Right atrium auricular region (tissue), 2 donors: Measurements from ENCODE around the gene MROH2A. TPM values are rescaled to one million over a fixed set of nuclear protein-coding genes. Genes with fewer than 3 reads are reported as not detected.

Experiments
- DNase-seq: peaks from one replicate; pipeline ENCODE4 v3.0.0-alpha.2; 2019; ENCODE audit warnings: low spot score
- H3K27ac ChIP-seq, 2 donors: fragments of 200-600 bp; sonication (generic); 1 replicate in 1 of 2; 2 replicates in 1 of 2; pipeline ENCODE4 v1.5.1; 2016 to 2019
- H3K27me3 ChIP-seq, 2 donors: fragments of 200-600 bp; sonication (generic); one replicate each; pipeline versions ENCODE4 v1.5.1 to v1.6.0; 2017 to 2019
- H3K36me3 ChIP-seq: fragments of 200-600 bp; sonication (generic); one replicate; pipeline ENCODE4 v1.5.1; 2016
- H3K4me1 ChIP-seq, 2 donors: fragments of 200-600 bp; sonication (generic); one replicate each; pipeline versions ENCODE4 v1.5.1 to v1.6.0; 2017 to 2019
- H3K4me3 ChIP-seq, 2 donors: fragments of 200-600 bp; sonication (generic); 1 replicate in 1 of 2; 2 replicates in 1 of 2; pipeline ENCODE4 v1.5.1; 2017 to 2019; ENCODE audit warnings: mild to moderate bottlenecking in 1 of 2, moderate library complexity in 1 of 2
- H3K9me3 ChIP-seq, 2 donors: fragments of 200-600 bp; sonication (generic); one replicate each; pipeline ENCODE4 v1.5.1; 2019
- total RNA-seq, 2 donors: library from RNA; depleted of rRNA; stranded (reverse); fragments of >200 nt; gene quantifications; one replicate each; pipeline ENCODE4 v1.1.0, GENCODE V29; 2016
- TF ChIP-seq, protein P1 (sequence below), 2 donors: fragments of 200-600 bp; sonication (generic); IDR thresholded peaks; one replicate each; pipeline ENCODE4 v1.5.1; 2019; ENCODE audit warnings: antibody characterized with exemption in 2 of 2

MROH2A gene
- total RNA-seq, 2 donors from 2014 or later = not detected

GRCh38 chr2:233831861-233832260 is 53.7 kb downstream of the MROH2A start:
- no peak for DNase-seq
- H3K27me3 ChIP-seq = no peaks in the 10 kb centered on the region
- H3K4me1 ChIP-seq = no peaks in the 10 kb centered on the region
- no peak overlapping the region for H3K4me3 ChIP-seq
- no peak overlapping the region for H3K27ac ChIP-seq
- H3K36me3 ChIP-seq = no peaks in the 10 kb centered on the region
- TF ChIP-seq, protein P1, sequence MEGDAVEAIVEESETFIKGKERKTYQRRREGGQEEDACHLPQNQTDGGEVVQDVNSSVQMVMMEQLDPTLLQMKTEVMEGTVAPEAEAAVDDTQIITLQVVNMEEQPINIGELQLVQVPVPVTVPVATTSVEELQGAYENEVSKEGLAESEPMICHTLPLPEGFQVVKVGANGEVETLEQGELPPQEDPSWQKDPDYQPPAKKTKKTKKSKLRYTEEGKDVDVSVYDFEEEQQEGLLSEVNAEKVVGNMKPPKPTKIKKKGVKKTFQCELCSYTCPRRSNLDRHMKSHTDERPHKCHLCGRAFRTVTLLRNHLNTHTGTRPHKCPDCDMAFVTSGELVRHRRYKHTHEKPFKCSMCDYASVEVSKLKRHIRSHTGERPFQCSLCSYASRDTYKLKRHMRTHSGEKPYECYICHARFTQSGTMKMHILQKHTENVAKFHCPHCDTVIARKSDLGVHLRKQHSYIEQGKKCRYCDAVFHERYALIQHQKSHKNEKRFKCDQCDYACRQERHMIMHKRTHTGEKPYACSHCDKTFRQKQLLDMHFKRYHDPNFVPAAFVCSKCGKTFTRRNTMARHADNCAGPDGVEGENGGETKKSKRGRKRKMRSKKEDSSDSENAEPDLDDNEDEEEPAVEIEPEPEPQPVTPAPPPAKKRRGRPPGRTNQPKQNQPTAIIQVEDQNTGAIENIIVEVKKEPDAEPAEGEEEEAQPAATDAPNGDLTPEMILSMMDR (IDR thresholded peaks at IDR 0.05) = no peak
- no peaks in the 10 kb centered on the region for H3K9me3 ChIP-seq

GRCh38 chr2:233832414-233832813 is 54.3 kb downstream of the MROH2A start:
- H3K27me3 ChIP-seq = no peaks in the 10 kb centered on the region
- no peaks in the 10 kb centered on the region for H3K4me1 ChIP-seq
- H3K9me3 ChIP-seq = no peaks in the 10 kb centered on the region
- no peak for DNase-seq
- TF ChIP-seq, protein P1 (IDR thresholded peaks at IDR 0.05) = no peak
- H3K27ac ChIP-seq = no peak overlapping the region
- no peak overlapping the region for H3K4me3 ChIP-seq
- H3K36me3 ChIP-seq = no peaks in the 10 kb centered on the region

DNA sequence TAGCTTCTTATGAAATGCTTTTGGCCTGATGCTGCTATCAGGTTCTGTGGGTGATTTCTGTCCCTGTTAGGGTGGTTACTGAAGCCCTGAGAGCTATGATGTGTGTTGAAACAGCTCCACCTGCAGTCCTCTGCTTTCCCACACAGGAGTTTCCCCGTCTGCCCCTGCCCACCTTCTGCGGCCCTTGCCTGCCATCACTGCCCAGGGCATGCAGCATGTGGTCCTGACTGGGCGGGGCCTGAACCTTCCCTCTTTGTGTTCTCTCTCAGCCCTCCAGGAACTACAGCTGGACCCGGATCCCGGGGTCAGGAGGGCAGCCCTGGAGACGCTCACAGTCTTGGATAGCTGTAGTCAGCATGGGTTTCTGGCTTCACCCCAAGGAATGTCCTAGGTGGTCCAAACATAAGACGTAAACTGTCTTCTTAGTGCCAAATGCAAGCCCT is 54.8 kb downstream of the MROH2A start:
- TF ChIP-seq, protein P1 (IDR thresholded peaks at IDR 0.05) = no peak
- DNase-seq = no peak
- Histone ChIP-seq H3K27ac (no peak overlapping the region), H3K4me3 (no peak overlapping the region), H3K4me1 (no peaks in the 10 kb centered on the region), H3K9me3 (no peaks in the 10 kb centered on the region), H3K27me3 (no peaks in the 10 kb centered on the region), H3K36me3 (no peaks in the 10 kb centered on the region)

DNA sequence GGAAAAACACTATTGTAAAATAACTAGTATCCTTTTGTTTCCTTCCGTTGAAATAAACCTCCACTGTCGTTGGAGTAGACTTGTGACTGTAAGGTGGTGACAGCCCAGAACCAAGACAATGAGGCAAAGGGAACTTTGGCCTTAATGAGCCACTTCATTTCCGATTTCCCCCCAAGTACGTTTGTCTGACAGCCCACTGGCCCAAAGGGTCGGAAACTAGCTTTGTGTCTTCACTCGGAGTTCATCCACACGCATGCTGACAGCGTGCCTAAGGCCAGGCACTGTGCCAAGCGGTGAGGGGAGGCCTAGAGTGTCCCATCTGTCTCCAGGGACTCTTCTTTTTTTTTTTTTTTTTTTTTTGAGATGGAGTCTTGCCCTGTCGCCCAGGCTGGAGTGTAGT is 55.2 kb downstream of the MROH2A start:
- Histone ChIP-seq H3K27ac (no peak overlapping the region), H3K36me3 (no peaks in the 10 kb centered on the region), H3K4me1 (no peaks in the 10 kb centered on the region), H3K9me3 (no peaks in the 10 kb centered on the region), H3K27me3 (no peaks in the 10 kb centered on the region), H3K4me3 (no peak overlapping the region)
- no peak for DNase-seq
- TF ChIP-seq, protein P1 (IDR thresholded peaks at IDR 0.05) = no peak

DNA sequence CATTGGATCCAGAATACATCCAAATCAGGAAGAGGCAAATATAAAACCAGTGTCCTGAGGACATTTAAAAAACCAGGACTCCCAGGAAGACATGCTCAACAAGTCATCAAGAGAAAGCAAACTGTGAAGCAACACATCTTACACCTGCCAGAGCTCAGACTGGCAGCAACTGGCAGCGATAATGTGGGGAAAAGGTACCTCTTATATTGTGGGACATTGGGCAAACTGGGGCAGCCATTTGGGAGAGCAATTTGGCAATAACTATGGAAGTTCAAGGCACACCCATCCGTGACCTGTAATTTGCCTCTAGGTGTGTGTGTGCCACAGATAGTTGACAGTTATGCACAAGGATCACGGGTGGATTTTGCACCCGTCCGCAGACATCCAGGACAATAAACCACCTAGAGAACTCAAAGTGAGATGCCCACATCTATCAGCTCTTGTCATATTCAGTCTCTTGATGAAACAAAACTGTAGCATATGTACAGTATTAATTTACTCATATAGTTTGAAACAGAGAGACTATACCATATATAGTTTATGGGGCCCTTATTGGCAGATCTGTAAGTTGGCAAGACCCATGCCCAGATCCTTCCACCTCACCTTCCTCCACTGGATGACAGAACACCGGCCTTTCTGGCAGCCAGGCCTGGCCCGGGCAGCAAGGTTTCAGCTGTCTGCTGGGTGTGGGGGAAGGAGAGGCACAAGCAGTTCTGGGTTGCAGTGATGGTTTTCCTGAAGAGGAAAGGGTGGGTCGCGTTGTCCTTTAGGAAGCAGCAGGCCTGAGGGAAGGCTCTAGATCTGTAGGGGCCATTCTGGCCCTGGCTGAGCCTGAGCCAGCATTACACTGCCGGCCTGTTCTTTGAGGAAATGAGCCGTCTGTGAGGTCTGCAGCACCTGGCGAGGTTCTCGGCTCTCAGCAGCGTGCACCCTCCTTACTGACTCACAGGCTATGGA is 57.4 kb downstream of the MROH2A start:
- H3K4me3 ChIP-seq = no peak overlapping the region
- no peak for DNase-seq
- H3K27ac ChIP-seq = no peak overlapping the region
- H3K27me3 ChIP-seq = no peaks in the 10 kb centered on the region
- TF ChIP-seq, protein P1 (IDR thresholded peaks at IDR 0.05) = no peak
- no peaks in the 10 kb centered on the region for H3K9me3 ChIP-seq
- H3K36me3 ChIP-seq = no peaks in the 10 kb centered on the region
- H3K4me1 ChIP-seq = no peaks in the 10 kb centered on the region
